HepG2 (cell line): ENCODE data around the gene ULK4. TPM values are rescaled to one million over a fixed set of nuclear protein-coding genes. Genes with fewer than 3 reads are reported as not detected.

Experiments used
- AHDC1 ChIP-seq: sonication (generic); formaldehyde crosslinking; IDR thresholded peaks from 2 replicates; pipeline ENCODE4 v1.5.1; 2020; ENCODE audit warnings: mild to moderate bottlenecking, missing genetic modification reagents, borderline replicate concordance
- FOXK2 ChIP-seq: fragments of 450-650 bp; IDR thresholded peaks from 2 replicates; pipeline ENCODE4 v1.6.1; 2016
- FOXM1 ChIP-seq: sonication (generic); formaldehyde crosslinking; IDR thresholded peaks from 2 replicates; pipeline ENCODE4 v1.5.0; 2020; ENCODE audit warnings: missing genetic modification reagents
- MAFK ChIP-seq, 2 experiments: IDR thresholded peaks in 1 of 2; conservative IDR thresholded peaks in 1 of 2; 2 replicates each; pipeline ENCODE4 v1.6.1; 2011; ENCODE audit warnings: improper control_type of control experiment in 2 of 2, low read length in 2 of 2
- MAX ChIP-seq: IDR thresholded peaks from 2 replicates; pipeline ENCODE4 v1.6.1; 2012; ENCODE audit warnings: inconsistent platforms
- POLR2G ChIP-seq: fragments of 200-400 bp; formaldehyde crosslinking; IDR thresholded peaks from 2 replicates; pipeline ENCODE4 v1.6.1; 2018; ENCODE audit warnings: mild to moderate bottlenecking, low read depth, low read length, moderate library complexity
- PRDM10 ChIP-seq: sonication (generic); formaldehyde crosslinking; IDR thresholded peaks from 2 replicates; pipeline ENCODE4 v1.4.0; 2020; ENCODE audit warnings: low read depth, missing genetic modification reagents
- SKI ChIP-seq: fragments of 450-650 bp; IDR thresholded peaks from one replicate; pipeline ENCODE4 v1.6.1; 2018; ENCODE audit warnings: mild to moderate bottlenecking; ENCODE audit not compliant: partially characterized antibody
- STAT6 ChIP-seq: sonication (generic); formaldehyde crosslinking; IDR thresholded peaks from 2 replicates; pipeline ENCODE4 v1.4.0; 2020; ENCODE audit warnings: missing genetic modification reagents, mild to moderate bottlenecking, borderline replicate concordance
- TBX3 ChIP-seq: fragments of 450-650 bp; IDR thresholded peaks from 2 replicates; pipeline ENCODE4 v1.6.1; 2017; ENCODE audit warnings: antibody characterized with exemption, mild to moderate bottlenecking, inconsistent platforms, borderline replicate concordance
- ZHX1 ChIP-seq: sonication (generic); formaldehyde crosslinking; IDR thresholded peaks from 2 replicates; pipeline ENCODE4 v1.8.1; 2022; ENCODE audit warnings: low read depth, mild to moderate bottlenecking, missing genetic modification reagents
- ZNF720 ChIP-seq: sonication (generic); formaldehyde crosslinking; IDR thresholded peaks from 2 replicates; pipeline ENCODE4 v1.4.0; 2020; ENCODE audit warnings: missing genetic modification reagents
- ZNF841 ChIP-seq: sonication (generic); formaldehyde crosslinking; IDR thresholded peaks from 2 replicates; pipeline ENCODE4 v1.8.1; 2023; ENCODE audit warnings: missing genetic modification reagents, borderline replicate concordance
- polyA plus RNA-seq, 8 experiments: library from polyadenylated mRNA; depleted of rRNA in 3 of 8; stranded (reverse) in 7 of 8; unstranded in 1 of 8; fragments of >200 nt; fragmentation: Illumina TruSeq in 4 of 8; extraction: Trizol in 4 of 8; gene quantifications; 2 replicates each; pipeline versions ENCODE4 v1.2.1 to v1.2.3, GENCODE V29; 2011 to 2016; ENCODE audit warnings: low read depth in 4 of 8, missing spikeins in 1 of 8, mixed read lengths in 1 of 8; ENCODE audit not compliant: insufficient read depth in 1 of 8
- total RNA-seq, 5 experiments: library from RNA; depleted of rRNA; stranded (reverse); fragments of >200 nt; fragmentation: Illumina TruSeq; extraction: Trizol; gene quantifications; 2 replicates each; pipeline ENCODE4 v1.2.3, GENCODE V29; 2016; ENCODE audit warnings: low read depth in 1 of 5

The ULK4 gene
- total and polyA plus RNA-seq, 2 of the 13 experiments (the other 11 are each of a cell fraction or from before 2014, with no cell fraction given) = 6.7 to 11.8 TPM

- no peak for TF ChIP-seq STAT6 (CRISPR knock-in tag)
- no peak for TF ChIP-seq FOXM1
- peak; percentile 95 for TF ChIP-seq PRDM10
- 0 out of 2 replicates have a peak, but pooled peaks have one; percentile 32 for TF ChIP-seq POLR2G
- no peak for TF ChIP-seq ZNF841
- TF ChIP-seq ZNF720 (CRISPR knock-in tag) = no peak
- peak; percentile 93 for TF ChIP-seq SKI
- TF ChIP-seq TBX3 = peak; percentile 30; the same call in 1 of the 2 replicates
- peak; percentile 65 for TF ChIP-seq FOXK2
- peak; percentile 96 to 100 for TF ChIP-seq MAFK (conservative IDR thresholded peaks at IDR 0.05 in 1 of 2, IDR thresholded peaks at IDR 0.05 in 1 of 2; ENCODE audit: low read length in 2 of 2)
- peak; percentile 57 for TF ChIP-seq MAX
- TF ChIP-seq AHDC1 (CRISPR knock-in tag) = peak; percentile 62; the same call in 1 of the 2 replicates
- TF ChIP-seq ZHX1 (CRISPR knock-in tag) = no peak
Measured at GRCh38 chr3:41267975-41268640, 693.8 kb downstream of the ULK4 start (continued).
